Thyroid gland (tissue), 4 donors: ENCODE results near the gene MVB12B. TPM values are rescaled to one million over a fixed set of nuclear protein-coding genes. Genes with fewer than 3 reads are reported as not detected.
A peak's percentile ranks its signal among the peaks of the same experiment; 100 is the strongest.

Source experiments
- DNase-seq, 2 donors: peaks; one replicate each; pipeline ENCODE4 v3.0.0-alpha.2; 2019
- H3K27ac ChIP-seq, 3 donors: fragments of 200-600 bp; sonication (generic); 1 replicate in 2 of 3; 2 replicates in 1 of 3; pipeline ENCODE4 v1.5.1; 2016 to 2019; ENCODE audit warnings: mild to moderate bottlenecking in 1 of 3, moderate library complexity in 1 of 3
- H3K27me3 ChIP-seq: fragments of 200-600 bp; sonication (generic); one replicate; pipeline ENCODE4 v1.5.1; 2019
- H3K36me3 ChIP-seq, 2 donors: fragments of 200-600 bp; sonication (generic); one replicate each; pipeline ENCODE4 v1.5.1; 2016 to 2019
- H3K4me1 ChIP-seq, 2 donors: fragments of 200-600 bp; sonication (generic); one replicate each; pipeline ENCODE4 v1.5.1; 2017 to 2019
- H3K4me3 ChIP-seq, 3 donors: fragments of 200-600 bp; sonication (generic); replicated peaks in 1 of 3; 1 replicate in 2 of 3; 2 replicates in 1 of 3; pipeline ENCODE4 v1.5.1; 2016; ENCODE audit warnings: mild to moderate bottlenecking in 1 of 3
- H3K9me3 ChIP-seq: fragments of 200-600 bp; sonication (generic); one replicate; pipeline ENCODE4 v1.5.1; 2017
- CTCF ChIP-seq, 6 experiments: fragments of 200-600 bp in 3 of 6; fragments of 450-650 bp in 3 of 6; sonication (generic) in 3 of 6; IDR thresholded peaks; one replicate each; pipeline ENCODE4 v1.5.1; 2016 to 2019; ENCODE audit warnings: antibody characterized with exemption in 6 of 6, mild to moderate bottlenecking in 2 of 6, inconsistent platforms in 1 of 6, moderate library complexity in 1 of 6
- POLR2A ChIP-seq, 2 donors: fragments of 450-650 bp; IDR thresholded peaks; one replicate each; pipeline ENCODE4 v1.6.1; 2017; ENCODE audit warnings: antibody characterized with exemption in 2 of 2, mild to moderate bottlenecking in 2 of 2, moderate library complexity in 1 of 2
- WGBS, 2 donors: methylation state at CpG; one replicate each; pipeline ENCODE4 v1.1.5; 2017; 5-methylcytosine and 5-hydroxymethylcytosine counted together
- intact Hi-C: fragments of 100-400 bp; cut with DNase I; formaldehyde crosslinking; loops from one replicate; pipeline ENCODE4 v1.15.1; 2023
- total RNA-seq, 4 donors: library from RNA; depleted of rRNA; stranded (reverse); fragments of >200 nt; gene quantifications; one replicate each; pipeline ENCODE4 v1.2.3, GENCODE V29; 2016

MVB12B gene
- total RNA-seq, 4 donors from 2014 or later = 13.4 to 19.3 (median 15.5) TPM

DNA sequence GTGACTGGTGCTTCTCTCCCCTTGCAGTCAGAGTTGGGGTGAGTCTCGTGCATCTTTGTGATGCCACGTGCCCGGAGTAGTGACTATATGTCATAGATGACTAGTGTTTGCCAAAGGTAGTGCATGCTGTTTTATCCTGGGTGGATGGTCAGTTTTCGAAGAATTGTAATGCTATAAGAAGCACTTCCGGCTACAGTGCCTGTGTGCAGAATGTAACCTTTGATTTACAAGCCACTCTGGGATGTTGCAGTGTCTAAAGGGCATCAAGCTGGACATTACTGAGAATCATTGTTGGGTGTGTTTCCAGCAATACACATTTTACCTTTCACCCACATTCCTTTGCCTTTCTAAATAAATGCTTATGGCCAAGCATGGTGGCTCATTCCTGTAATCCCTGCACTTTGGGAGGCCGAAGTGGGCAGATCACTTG, 16.7 kb downstream of the MVB12B start:
- Histone ChIP-seq H3K4me3 (no peak overlapping the region), H3K27me3 (no peaks in the 10 kb centered on the region), H3K36me3 (peaks cover 4 to 13% of the 10 kb centered on the region in 2 donors), H3K27ac (no peak overlapping the region), H3K9me3 (no peaks in the 10 kb centered on the region), H3K4me1 (peaks cover 12 to 14% of the 10 kb centered on the region in 2 donors)
- TF ChIP-seq CTCF (IDR thresholded peaks at IDR 0.05) = no peak
- no peak for TF ChIP-seq POLR2A (IDR thresholded peaks at IDR 0.05)
- intact Hi-C loops = no loop called here
- 96 to 97% methylated on average over 6 of the region's 6 CpGs for WGBS, 2 donors
- no peak for DNase-seq

DNA sequence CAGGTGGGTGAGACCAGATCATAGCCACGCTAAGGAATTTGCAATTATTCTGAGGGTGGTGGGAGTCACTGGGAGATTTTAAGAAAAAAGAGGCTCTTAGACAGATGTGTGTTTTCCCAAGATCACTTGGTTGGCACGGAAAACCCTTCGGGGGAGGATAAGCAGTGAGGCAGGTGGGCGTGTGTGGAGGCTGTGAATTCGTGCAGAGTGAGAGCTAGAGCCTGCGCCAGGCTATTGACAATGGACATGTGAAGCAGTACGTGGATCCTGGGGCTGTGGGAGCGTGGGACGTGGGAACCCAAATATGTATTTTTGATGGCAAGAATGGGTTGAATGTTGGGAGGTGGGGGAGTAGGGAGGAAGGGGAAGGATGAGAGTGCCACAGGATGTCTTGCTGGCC, 19.4 kb downstream of the MVB12B start:
- intact Hi-C loops = no loop called here
- 94 to 95% methylated on average over 9 of the region's 9 CpGs for WGBS, 2 donors

DNA sequence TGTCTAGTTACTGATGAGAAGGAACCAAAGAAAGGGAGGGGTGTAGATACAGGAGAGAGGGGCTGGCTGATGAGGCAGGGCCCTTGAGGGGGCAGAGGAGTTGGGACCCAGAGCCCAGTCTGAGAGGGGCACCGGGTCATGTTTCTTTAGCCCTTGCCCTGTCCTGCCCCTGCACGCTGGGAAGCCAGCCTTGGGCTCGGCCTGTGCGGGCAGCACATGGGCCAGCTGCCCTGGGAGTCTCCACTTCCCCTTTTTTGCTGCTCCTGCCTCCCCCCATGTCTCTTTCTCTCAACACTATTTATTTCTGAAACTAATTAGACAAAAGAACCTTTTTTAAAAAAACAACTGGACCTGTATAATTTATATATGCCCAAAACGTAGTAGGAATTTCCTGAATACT, 20.5 kb downstream of the MVB12B start:
- no peak overlapping the region for H3K4me3 ChIP-seq
- no peaks in the 10 kb centered on the region for H3K27me3 ChIP-seq
- peaks cover 0 to 4% of the 10 kb centered on the region in 2 donors for H3K36me3 ChIP-seq
- H3K4me1 ChIP-seq = peaks cover 19 to 32% of the 10 kb centered on the region in 2 donors
- no peak for DNase-seq
- 94 to 97% methylated on average over 5 of the region's 5 CpGs for WGBS, 2 donors
- peak overlapping the region in 2 of 3 donors; percentile 60 to 68 for H3K27ac ChIP-seq
- H3K9me3 ChIP-seq = no peaks in the 10 kb centered on the region
- TF ChIP-seq CTCF (IDR thresholded peaks at IDR 0.05) (no peak), POLR2A (IDR thresholded peaks at IDR 0.05) (no peak)
- intact Hi-C loops = no loop called here

More for the DNA sequence above, 19.4 kb downstream of the MVB12B start:
- H3K27me3 ChIP-seq = no peaks in the 10 kb centered on the region
- no peak overlapping the region for H3K27ac ChIP-seq
- H3K36me3 ChIP-seq = peaks cover 0 to 10% of the 10 kb centered on the region in 2 donors
- no peak for DNase-seq
- H3K4me1 ChIP-seq = peaks cover 19 to 32% of the 10 kb centered on the region in 2 donors
- no peaks in the 10 kb centered on the region for H3K9me3 ChIP-seq
- TF ChIP-seq POLR2A (IDR thresholded peaks at IDR 0.05) = no peak
- no peak for TF ChIP-seq CTCF (IDR thresholded peaks at IDR 0.05)
- no peak overlapping the region for H3K4me3 ChIP-seq

DNA sequence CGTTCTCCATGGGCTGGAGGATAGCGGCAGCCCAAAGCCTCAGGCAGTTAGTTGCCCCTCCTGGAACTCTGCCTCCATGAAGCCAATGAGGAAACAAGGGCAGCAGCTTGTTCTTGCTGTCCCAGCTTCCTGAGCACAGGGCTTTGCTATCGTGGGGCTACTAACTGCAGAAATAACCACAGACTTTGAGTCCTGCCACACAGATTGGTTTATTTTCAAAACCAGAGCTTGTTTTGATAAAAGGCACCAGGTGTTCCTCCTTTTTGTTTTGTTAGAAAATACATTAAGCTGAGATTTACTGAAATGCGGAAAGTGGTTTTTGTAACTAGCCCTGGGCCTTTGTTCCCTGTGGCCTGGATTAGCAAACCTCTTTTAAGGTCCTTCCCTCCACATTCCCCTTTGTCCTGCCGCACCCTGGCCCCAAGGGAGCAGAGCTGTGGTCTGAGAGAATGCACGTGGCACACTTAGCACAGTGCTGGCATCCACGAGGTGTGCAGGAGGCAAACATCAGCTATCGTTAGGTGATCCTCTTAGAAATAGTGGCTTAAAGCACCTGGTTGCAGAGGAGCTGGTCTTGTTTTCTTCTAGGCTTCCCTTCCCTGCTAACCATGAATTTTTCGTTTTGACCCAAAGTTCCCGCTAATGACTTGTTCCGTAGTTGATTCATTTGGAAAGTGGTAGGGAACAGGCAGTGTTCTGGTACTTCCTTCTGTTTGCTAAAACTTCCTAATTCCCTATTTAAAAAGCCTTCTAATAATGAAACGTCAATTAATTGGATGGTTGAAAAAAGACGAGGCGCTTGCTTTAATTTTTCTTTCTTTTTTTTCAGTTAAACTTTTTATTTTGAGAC, 21.5 kb downstream of the MVB12B start:
- peak overlapping the region; percentile 18 to 68 (median 60) for H3K27ac ChIP-seq
- intact Hi-C loops = no loop called here
- H3K4me3 ChIP-seq = no peak overlapping the region
- peak; percentile 77 to 78 for DNase-seq
- TF ChIP-seq POLR2A (IDR thresholded peaks at IDR 0.05) = peak in 1 of 2 donors; percentile 25
- TF ChIP-seq CTCF (IDR thresholded peaks at IDR 0.05) = no peak
- WGBS, 2 donors = 47 to 51% methylated on average over 13 to 14 of the region's 14 CpGs
- H3K36me3 ChIP-seq = no peaks in the 10 kb centered on the region
- H3K27me3 ChIP-seq = no peaks in the 10 kb centered on the region
- H3K4me1 ChIP-seq = peaks cover 19 to 32% of the 10 kb centered on the region in 2 donors
- H3K9me3 ChIP-seq = no peaks in the 10 kb centered on the region

DNA sequence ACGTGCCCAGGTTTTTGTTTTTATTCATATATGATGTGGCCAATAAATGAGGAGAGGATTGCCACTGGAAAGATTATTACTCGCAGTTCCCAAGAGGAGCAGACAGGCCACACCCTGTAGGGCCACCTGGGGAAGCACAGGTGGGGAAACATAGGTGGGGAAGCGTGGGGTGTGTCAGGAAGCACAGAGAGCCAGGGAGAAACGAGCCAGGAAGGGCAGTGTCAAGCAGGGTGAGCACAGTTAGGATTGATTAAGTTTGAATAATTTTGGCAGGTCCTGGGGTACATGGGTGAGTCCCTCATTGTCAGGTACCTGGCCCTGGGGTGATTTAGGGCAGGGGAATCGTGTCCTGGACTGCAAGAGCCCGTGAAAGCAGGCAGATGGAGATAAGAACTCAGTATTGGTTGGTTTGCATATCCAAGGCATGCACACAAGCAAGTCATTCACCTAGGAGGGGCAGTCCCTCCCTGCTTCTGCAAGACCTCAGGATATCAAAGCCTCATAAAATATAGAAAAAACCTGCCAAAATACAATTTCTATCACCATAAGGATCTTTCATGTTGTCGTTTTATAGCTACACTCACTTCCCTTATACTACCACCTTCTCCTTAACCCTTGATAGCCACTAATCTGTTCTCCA, 22.4 kb downstream of the MVB12B start:
- TF ChIP-seq CTCF (IDR thresholded peaks at IDR 0.05) (no peak), POLR2A (IDR thresholded peaks at IDR 0.05) (no peak)
- no peak for DNase-seq
- H3K4me1 ChIP-seq = peaks cover 19 to 32% of the 10 kb centered on the region in 2 donors
- H3K27me3 ChIP-seq = no peaks in the 10 kb centered on the region
- no peaks in the 10 kb centered on the region for H3K9me3 ChIP-seq
- no peaks in the 10 kb centered on the region for H3K36me3 ChIP-seq
- 78 to 86% methylated on average over 7 of the region's 7 CpGs for WGBS, 2 donors
- H3K4me3 ChIP-seq = no peak overlapping the region
- intact Hi-C loops = no loop called here
- peak overlapping the region in 2 of 3 donors; percentile 60 to 68 for H3K27ac ChIP-seq
